HL-60/S4 treated with phorbol 12-myristate 13-acetate at 8.2 ng/mL for 4 days and 3 days (cell line): Measurements from ENCODE around the gene RPLP1.

ENCODE experiments used
- in situ Hi-C: fragments of 300-500 bp; cut with MboI; formaldehyde crosslinking; loops from 2 replicates; pipeline ENCODE4 v1.15.0; 2022; ENCODE audit warnings: low sequenced_read_pairs

Gene RPLP1

GRCh38 chr15:69490356-69491037, 37.9 kb downstream of the RPLP1 start:
- in situ Hi-C loops: loop anchor here (25.0 kb wide), 1 partner anchor 1322 kb away; no protein-coding TSS in a partner anchor

GRCh38 chr15:69491038-69491505, 38.5 kb downstream of the RPLP1 start:
- in situ Hi-C loops: loop anchor here (25.0 kb wide), 1 partner anchor 1321 kb away; no protein-coding TSS in a partner anchor

- in situ Hi-C loops: loop anchor here (25.0 kb wide), 1 partner anchor 1319 kb away; no protein-coding TSS in a partner anchor
These were observed 40.8 kb downstream of the RPLP1 start for GRCh38 chr15:69493406-69493805.

- in situ Hi-C loops: loop anchor here (25.0 kb wide), 1 partner anchor 1316 kb away; no protein-coding TSS in a partner anchor
These were observed 43.4 kb downstream of the RPLP1 start for GRCh38 chr15:69496001-69496400.

GRCh38 chr15:69497076-69497475, 44.5 kb downstream of the RPLP1 start:
- in situ Hi-C loops: loop anchor here (25.0 kb wide), 1 partner anchor 1315 kb away; no protein-coding TSS in a partner anchor

- in situ Hi-C loops: loop anchor here (25.0 kb wide), 1 partner anchor 1315 kb away; no protein-coding TSS in a partner anchor
These were observed 45.0 kb downstream of the RPLP1 start for GRCh38 chr15:69497667-69498066.

GRCh38 chr15:69498282-69498681, 45.7 kb downstream of the RPLP1 start:
- in situ Hi-C loops: loop anchor here (25.0 kb wide), 1 partner anchor 1314 kb away; no protein-coding TSS in a partner anchor

GRCh38 chr15:69498987-69499386, 46.4 kb downstream of the RPLP1 start:
- in situ Hi-C loops: loop anchor here (25.0 kb wide), 1 partner anchor 1313 kb away; no protein-coding TSS in a partner anchor

GRCh38 chr15:69499521-69500211, 47.0 kb downstream of the RPLP1 start:
- in situ Hi-C loops: loop anchor here (25.0 kb wide), 1 partner anchor 1313 kb away; no protein-coding TSS in a partner anchor

- in situ Hi-C loops: no loop called here
These were observed 47.7 kb downstream of the RPLP1 start for GRCh38 chr15:69500339-69500738.

- in situ Hi-C loops: no loop called here
These were observed 48.8 kb downstream of the RPLP1 start for GRCh38 chr15:69501456-69501855.

- in situ Hi-C loops: no loop called here
These were observed 49.9 kb downstream of the RPLP1 start for GRCh38 chr15:69502470-69503045.

- in situ Hi-C loops: no loop called here
These were observed 51.9 kb downstream of the RPLP1 start for GRCh38 chr15:69504352-69505040.
